Astrocyte of the cerebellum (primary cell): Measurements from ENCODE around the gene SLC12A9.
"Not testable (repeated sequence)": the region's sequence is repeated elsewhere in the genome, so short reads cannot be mapped to it uniquely, and the experiment has no call there.

Experiments
- DNase-seq: peaks from one replicate; pipeline ENCODE4 v3.0.0-alpha.2; 2011; ENCODE audit warnings: low read depth
- H3K4me3 ChIP-seq: 2 replicates; pipeline ENCODE4 v1.5.1; 2011; ENCODE audit warnings: mild to moderate bottlenecking, low read depth, low read length, moderate library complexity
- in situ Hi-C: cut with HindIII; loops from 2 replicates; pipeline ENCODE4 v1.10.0; 2017; ENCODE audit warnings: low sequenced_read_pairs
- TF ChIP-seq, protein P1 (sequence below): IDR thresholded peaks from 2 replicates; pipeline ENCODE4 v1.5.1; 2012; ENCODE audit warnings: low read length, low read depth, moderate library complexity, mild to moderate bottlenecking; ENCODE audit errors: missing control alignments

SLC12A9 gene

DNA sequence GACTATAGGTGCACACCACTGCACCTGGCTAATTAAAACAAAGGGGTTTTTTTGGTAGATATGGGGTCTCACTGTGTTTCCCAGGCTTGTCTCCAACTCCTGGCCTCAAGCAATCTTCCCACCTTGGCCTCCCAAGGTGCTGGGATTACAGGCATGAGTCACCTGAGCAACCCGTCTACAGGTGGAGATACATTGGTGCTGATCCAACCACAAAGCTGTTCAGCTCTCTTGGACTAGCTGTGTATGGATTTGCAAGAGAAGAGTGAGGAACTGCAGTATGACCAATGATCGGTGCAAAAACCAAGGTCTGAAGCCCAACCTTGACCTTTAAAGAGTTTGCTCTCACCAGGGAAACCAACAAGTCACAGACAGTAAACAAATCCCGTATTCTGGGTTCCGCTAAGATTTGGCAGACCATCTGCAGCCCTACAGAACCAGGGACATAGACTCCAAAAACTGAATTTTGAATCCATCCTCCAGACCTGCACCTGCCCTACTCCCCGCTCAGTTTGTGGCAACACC is 44.1 kb upstream of the SLC12A9 start:
- TF ChIP-seq, protein P1, sequence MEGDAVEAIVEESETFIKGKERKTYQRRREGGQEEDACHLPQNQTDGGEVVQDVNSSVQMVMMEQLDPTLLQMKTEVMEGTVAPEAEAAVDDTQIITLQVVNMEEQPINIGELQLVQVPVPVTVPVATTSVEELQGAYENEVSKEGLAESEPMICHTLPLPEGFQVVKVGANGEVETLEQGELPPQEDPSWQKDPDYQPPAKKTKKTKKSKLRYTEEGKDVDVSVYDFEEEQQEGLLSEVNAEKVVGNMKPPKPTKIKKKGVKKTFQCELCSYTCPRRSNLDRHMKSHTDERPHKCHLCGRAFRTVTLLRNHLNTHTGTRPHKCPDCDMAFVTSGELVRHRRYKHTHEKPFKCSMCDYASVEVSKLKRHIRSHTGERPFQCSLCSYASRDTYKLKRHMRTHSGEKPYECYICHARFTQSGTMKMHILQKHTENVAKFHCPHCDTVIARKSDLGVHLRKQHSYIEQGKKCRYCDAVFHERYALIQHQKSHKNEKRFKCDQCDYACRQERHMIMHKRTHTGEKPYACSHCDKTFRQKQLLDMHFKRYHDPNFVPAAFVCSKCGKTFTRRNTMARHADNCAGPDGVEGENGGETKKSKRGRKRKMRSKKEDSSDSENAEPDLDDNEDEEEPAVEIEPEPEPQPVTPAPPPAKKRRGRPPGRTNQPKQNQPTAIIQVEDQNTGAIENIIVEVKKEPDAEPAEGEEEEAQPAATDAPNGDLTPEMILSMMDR, result no peak
- no peak for DNase-seq
- in situ Hi-C loops, result no loop called here

DNA sequence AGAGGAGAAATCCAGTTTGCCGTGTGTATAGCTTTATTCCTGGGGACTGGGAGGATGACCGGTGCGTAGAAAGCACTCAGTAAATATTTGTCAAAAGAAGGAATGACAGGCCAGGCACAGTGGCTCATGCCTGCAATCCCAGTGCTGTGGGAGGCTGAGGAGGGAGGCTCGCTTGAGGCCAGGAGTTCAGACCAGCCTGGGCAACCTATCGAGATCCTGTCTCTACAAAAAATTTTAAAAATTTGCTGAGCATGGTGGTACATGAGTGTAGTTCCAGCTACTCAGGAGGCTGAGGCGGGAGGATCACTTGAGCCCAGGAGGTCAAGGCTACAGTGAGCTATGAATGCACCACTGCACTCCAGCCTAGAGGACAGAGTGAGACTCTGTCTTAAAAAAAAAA is 41.0 kb upstream of the SLC12A9 start:
- TF ChIP-seq, protein P1, result no peak
- no peak overlapping the region for H3K4me3 ChIP-seq
- in situ Hi-C loops, result no loop called here
- DNase-seq, result no peak

More for the DNA sequence above, 44.1 kb upstream of the SLC12A9 start:
- no peak overlapping the region for H3K4me3 ChIP-seq

DNA sequence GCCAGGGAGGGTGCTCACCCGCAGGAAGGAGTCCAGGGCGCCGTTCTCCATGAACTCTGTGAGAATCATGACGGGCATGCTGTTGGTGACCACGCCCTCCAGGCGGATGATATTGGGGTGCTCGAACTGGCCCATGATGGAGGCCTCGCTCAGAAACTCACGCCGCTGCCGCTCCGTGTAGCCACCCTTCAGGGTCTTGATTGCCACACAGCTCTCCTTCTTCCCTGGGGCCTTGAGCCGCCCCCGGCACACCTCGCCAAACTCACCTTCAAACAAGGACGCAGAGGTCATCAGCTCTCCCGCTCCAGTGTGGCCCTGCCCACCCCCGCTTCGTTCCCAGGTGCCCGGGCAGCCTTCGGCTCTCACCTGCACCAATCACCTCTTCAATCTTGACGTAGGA is 39.8 kb upstream of the SLC12A9 start:
- DNase-seq, result no peak
- in situ Hi-C loops, result no loop called here
- TF ChIP-seq, protein P1, result no peak
- H3K4me3 ChIP-seq, result no peak overlapping the region

DNA sequence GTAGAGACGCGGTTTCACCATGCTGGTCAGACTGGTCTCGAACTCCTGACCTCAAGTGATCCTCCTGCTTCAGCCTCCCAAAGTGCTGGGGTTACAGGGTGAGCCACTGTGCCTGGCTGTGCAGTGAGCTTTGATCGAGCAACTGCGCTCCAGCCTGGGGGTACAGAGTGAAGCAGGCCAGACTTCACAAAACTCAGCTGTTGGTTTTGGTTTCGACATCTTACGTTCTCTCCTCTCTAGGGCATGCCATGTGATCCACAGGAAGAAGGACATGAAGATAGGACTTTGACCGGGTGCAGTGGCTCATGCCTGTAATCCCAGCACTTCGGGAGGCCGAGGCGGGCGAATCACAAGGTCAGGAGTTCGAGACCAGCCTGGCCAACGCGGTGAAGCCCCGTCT is 36.0 kb upstream of the SLC12A9 start:
- H3K4me3 ChIP-seq, in situ Hi-C loops, DNase-seq: not testable (repeated sequence)

DNA sequence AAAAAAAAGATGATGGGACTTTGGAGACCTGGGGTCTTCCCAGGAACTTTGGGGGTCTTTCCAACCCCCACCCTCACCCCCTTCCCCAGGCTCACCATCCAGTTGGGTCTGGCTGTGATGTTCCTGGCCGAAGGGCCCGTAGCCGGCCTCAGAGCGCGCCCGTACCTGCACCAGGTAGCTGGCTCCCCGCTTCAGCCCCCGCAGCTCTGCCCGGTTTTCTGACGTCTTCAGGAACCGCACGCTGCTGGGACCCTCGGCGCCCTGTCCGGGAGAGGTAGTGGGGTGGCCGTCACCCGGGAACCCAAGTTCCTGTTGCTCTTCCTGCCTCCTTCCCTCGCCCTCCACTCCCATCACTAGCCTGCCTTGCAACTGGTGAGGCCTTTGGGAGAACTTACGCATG is 35.4 kb upstream of the SLC12A9 start:
- TF ChIP-seq, protein P1, result no peak
- no peak for DNase-seq
- in situ Hi-C loops, result no loop called here
- no peak overlapping the region for H3K4me3 ChIP-seq

DNA sequence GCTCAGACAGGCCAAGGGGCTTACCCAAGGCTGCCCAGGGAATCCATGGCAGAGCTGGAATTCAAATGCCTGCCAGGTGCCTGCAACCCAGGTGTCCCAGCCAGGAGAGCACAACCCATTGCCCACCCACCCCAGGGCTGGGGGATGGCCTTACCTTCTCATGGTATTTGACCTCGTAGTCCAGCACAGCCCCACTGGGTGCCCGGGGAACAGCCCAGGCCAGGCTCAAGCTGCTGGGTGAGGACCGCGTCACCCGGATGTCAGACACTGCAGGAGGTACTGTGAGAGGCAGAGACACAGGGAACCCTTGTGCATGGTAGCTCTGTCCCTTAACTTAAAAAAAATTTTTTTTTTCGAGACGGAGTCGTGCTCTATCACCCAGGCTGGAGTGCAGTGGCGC is 34.1 kb upstream of the SLC12A9 start:
- no peak for DNase-seq
- in situ Hi-C loops, result no loop called here
- no peak overlapping the region for H3K4me3 ChIP-seq
- TF ChIP-seq, protein P1, result no peak

DNA sequence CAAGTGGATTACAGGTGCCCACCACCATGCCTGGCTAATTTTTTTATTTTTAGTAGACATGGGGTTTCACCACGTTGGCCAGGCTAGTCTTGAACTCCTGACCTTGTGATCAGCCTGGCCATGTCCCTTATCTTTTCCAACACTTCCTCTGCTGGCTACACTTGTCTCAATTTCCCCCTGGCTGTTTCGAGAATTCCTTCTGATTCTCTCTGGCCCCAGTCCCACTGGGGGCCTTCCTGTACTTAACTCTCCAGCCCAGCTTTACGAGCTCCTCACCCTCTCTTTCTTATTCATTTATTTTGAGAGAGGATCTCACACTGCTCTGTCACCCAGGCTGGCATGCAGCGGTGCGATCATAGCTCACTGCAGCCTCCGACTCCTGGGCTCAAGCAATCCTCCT is 33.7 kb upstream of the SLC12A9 start:
- TF ChIP-seq, protein P1, result no peak
- no peak overlapping the region for H3K4me3 ChIP-seq
- in situ Hi-C loops, result no loop called here
- no peak for DNase-seq
